HepG2 (cell line): ENCODE measurements around the gene ZNF282. TPM values are rescaled to one million over a fixed set of nuclear protein-coding genes. Genes with fewer than 3 reads are reported as not detected.

Experiments used
- ATAC-seq: fragments of 200-7000 bp; cut with Tn5 transposase; 3 replicates; pipeline ENCODE4 v1.9.1; 2020; ENCODE audit warnings: mild to moderate bottlenecking, moderate library complexity
- BruUV-seq: library from RNA; stranded (reverse); fragments of 400-500 nt; replicated peaks from 2 replicates; lab custom pipeline; 2021; lab: Mats Ljungman, UMichigan
- CTCF ChIA-PET: fragments of 300-600 bp; formaldehyde crosslinking; extraction: SDS; loops from one replicate; lab custom pipeline; 2021; ENCODE audit warnings: low total read pairs, inconsistent platforms, low intra/inter-chr PET ratio; lab: Yijun Ruan, JAX
- POLR2A ChIA-PET: fragments of 350-600 bp; sonication (Branson Sonifier 250); formaldehyde crosslinking; loops from one replicate; lab custom pipeline; 2020; ENCODE audit warnings: antibody characterized with exemption, inconsistent platforms; lab: Yijun Ruan, JAX
- DNase-seq: peaks from one replicate; pipeline ENCODE4 v3.0.0-alpha.2; 2015; ENCODE audit warnings: low spot score
- FAIRE-seq: peaks from 3 replicates; lab custom pipeline; 2011; peaks lifted over from hg19 to GRCh38; lab: Jason Lieb, UNC
- H2AFZ ChIP-seq: one replicate; pipeline ENCODE4 v1.6.1; 2011; ENCODE audit warnings: low read length, inconsistent platforms
- H3K27ac ChIP-seq: fragments of 300-600 bp; 3 replicates; pipeline ENCODE4 v1.8.0; 2011; ENCODE audit warnings: mixed run types, mild to moderate bottlenecking, mixed read lengths, low read length, inconsistent platforms; ENCODE audit not compliant: insufficient read depth; ENCODE audit errors: extremely low read length
- H3K27me3 ChIP-seq, 2 experiments: fragments of 200-600 bp in 1 of 2; 2 replicates in 1 of 2; 3 replicates in 1 of 2; pipeline versions ENCODE4 v1.6.0 to v1.8.0; 2011; ENCODE audit warnings: low read length in 2 of 2, mild to moderate bottlenecking in 2 of 2, moderate library complexity in 2 of 2, inconsistent platforms in 1 of 2; ENCODE audit not compliant: insufficient read depth in 2 of 2, control insufficient read depth in 1 of 2
- H3K36me3 ChIP-seq, 2 experiments: fragments of 200-600 bp in 1 of 2; replicated peaks in 1 of 2; 2 replicates in 1 of 2; 3 replicates in 1 of 2; pipeline versions ENCODE4 v1.5.1 to v1.8.0; 2011; ENCODE audit warnings: low read length in 2 of 2, inconsistent platforms in 1 of 2; ENCODE audit not compliant: insufficient read depth in 2 of 2, control insufficient read depth in 1 of 2
- H3K4me1 ChIP-seq: 2 replicates; pipeline ENCODE4 v1.5.1; 2012; ENCODE audit warnings: low read length, inconsistent platforms; ENCODE audit not compliant: insufficient read depth
- H3K4me2 ChIP-seq: 2 replicates; pipeline ENCODE4 v1.6.0; 2011; ENCODE audit warnings: low read depth, low read length, inconsistent platforms
- H3K4me3 ChIP-seq, 3 experiments: fragments of 200-600 bp in 1 of 3; sonication (generic), shearing (Covaris generic) in 1 of 3; replicated peaks in 1 of 3; 2 replicates each; pipeline ENCODE4 v1.5.1; 2011 to 2016; ENCODE audit warnings: low read length in 3 of 3, inconsistent platforms in 2 of 3, low read depth in 2 of 3, mild to moderate bottlenecking in 2 of 3, control low read depth in 1 of 3, mixed read lengths in 1 of 3; ENCODE audit not compliant: insufficient read depth in 1 of 3
- H3K79me2 ChIP-seq: one replicate; pipeline ENCODE4 v1.6.1; 2011; ENCODE audit warnings: low read length, inconsistent platforms; ENCODE audit not compliant: insufficient read depth
- H3K9ac ChIP-seq: 2 replicates; pipeline ENCODE4 v1.6.0; 2011; ENCODE audit warnings: mild to moderate bottlenecking, low read depth, low read length, inconsistent platforms; ENCODE audit not compliant: insufficient read depth
- H3K9me3 ChIP-seq: 2 replicates; pipeline ENCODE4 v1.5.1; 2012; ENCODE audit warnings: mild to moderate bottlenecking, low read length
- H4K20me1 ChIP-seq: 2 replicates; pipeline ENCODE4 v1.6.0; 2011; ENCODE audit warnings: inconsistent platforms, mild to moderate bottlenecking, low read length, moderate library complexity; ENCODE audit not compliant: insufficient read depth
- CTCF ChIP-seq: sonication (generic); formaldehyde crosslinking; IDR thresholded peaks from 2 replicates; pipeline ENCODE4 v1.5.0; 2020; ENCODE audit warnings: mild to moderate bottlenecking, missing genetic modification reagents, moderate library complexity
- FOSL2 ChIP-seq: sonication (generic); formaldehyde crosslinking; IDR thresholded peaks from 2 replicates; pipeline ENCODE4 v1.4.0; 2020; ENCODE audit warnings: missing genetic modification reagents
- GATAD1 ChIP-seq: IDR thresholded peaks from 2 replicates; pipeline ENCODE4 v1.6.1; 2016; ENCODE audit warnings: missing genetic modification reagents, missing compliant biosample characterization
- MBD4 ChIP-seq: IDR thresholded peaks from 2 replicates; pipeline ENCODE4 v1.6.1; 2012; ENCODE audit warnings: low read length, inconsistent platforms, borderline replicate concordance
- RORA ChIP-seq: sonication (generic); formaldehyde crosslinking; IDR thresholded peaks from 2 replicates; pipeline ENCODE4 v1.5.0; 2020; ENCODE audit warnings: mild to moderate bottlenecking, missing genetic modification reagents, moderate library complexity
- SMC3 ChIP-seq: IDR thresholded peaks from 2 replicates; pipeline ENCODE4 v1.6.1; 2011; ENCODE audit warnings: low read length, improper control_type of control experiment
- STAG1 ChIP-seq: sonication (generic); formaldehyde crosslinking; IDR thresholded peaks from 2 replicates; pipeline ENCODE4 v1.4.0; 2020; ENCODE audit warnings: missing genetic modification reagents
- ZNF441 ChIP-seq: sonication (generic); formaldehyde crosslinking; IDR thresholded peaks from 2 replicates; pipeline ENCODE4 v1.7.0; 2021; ENCODE audit warnings: missing genetic modification reagents, borderline replicate concordance
- WGBS: methylation state at CpG from one replicate; pipeline ENCODE4 v1.1.6; 2017; ENCODE audit warnings: low lambda C conversion rate; 5-methylcytosine and 5-hydroxymethylcytosine counted together
- in situ Hi-C: cut with HindIII; loops from 2 replicates; pipeline ENCODE4 v1.10.0; 2017; ENCODE audit warnings: low pct_unique_long_range_greater_than_20kb; ENCODE audit not compliant: extremely low pct_ligation_motif_present
- intact Hi-C: fragments of 100-400 bp; cut with micrococcal nuclease; formaldehyde crosslinking; loops from one replicate; pipeline ENCODE4 v1.10.0; 2022; ENCODE audit not compliant: unreplicated experiment
- polyA plus RNA-seq, 8 experiments: library from polyadenylated mRNA; depleted of rRNA in 3 of 8; stranded (reverse) in 7 of 8; unstranded in 1 of 8; fragments of >200 nt; fragmentation: Illumina TruSeq in 4 of 8; extraction: Trizol in 4 of 8; gene quantifications; 2 replicates each; pipeline versions ENCODE4 v1.2.1 to v1.2.3, GENCODE V29; 2011 to 2016; ENCODE audit warnings: low read depth in 4 of 8, missing spikeins in 1 of 8, mixed read lengths in 1 of 8; ENCODE audit not compliant: insufficient read depth in 1 of 8
- total RNA-seq, 5 experiments: library from RNA; depleted of rRNA; stranded (reverse); fragments of >200 nt; fragmentation: Illumina TruSeq; extraction: Trizol; gene quantifications; 2 replicates each; pipeline ENCODE4 v1.2.3, GENCODE V29; 2016; ENCODE audit warnings: low read depth in 1 of 5

ZNF282 gene
- total and polyA plus RNA-seq, 2 of the 13 experiments (the other 11 are each of a cell fraction or from before 2014, with no cell fraction given): 9.1 to 20.9 TPM

DNA sequence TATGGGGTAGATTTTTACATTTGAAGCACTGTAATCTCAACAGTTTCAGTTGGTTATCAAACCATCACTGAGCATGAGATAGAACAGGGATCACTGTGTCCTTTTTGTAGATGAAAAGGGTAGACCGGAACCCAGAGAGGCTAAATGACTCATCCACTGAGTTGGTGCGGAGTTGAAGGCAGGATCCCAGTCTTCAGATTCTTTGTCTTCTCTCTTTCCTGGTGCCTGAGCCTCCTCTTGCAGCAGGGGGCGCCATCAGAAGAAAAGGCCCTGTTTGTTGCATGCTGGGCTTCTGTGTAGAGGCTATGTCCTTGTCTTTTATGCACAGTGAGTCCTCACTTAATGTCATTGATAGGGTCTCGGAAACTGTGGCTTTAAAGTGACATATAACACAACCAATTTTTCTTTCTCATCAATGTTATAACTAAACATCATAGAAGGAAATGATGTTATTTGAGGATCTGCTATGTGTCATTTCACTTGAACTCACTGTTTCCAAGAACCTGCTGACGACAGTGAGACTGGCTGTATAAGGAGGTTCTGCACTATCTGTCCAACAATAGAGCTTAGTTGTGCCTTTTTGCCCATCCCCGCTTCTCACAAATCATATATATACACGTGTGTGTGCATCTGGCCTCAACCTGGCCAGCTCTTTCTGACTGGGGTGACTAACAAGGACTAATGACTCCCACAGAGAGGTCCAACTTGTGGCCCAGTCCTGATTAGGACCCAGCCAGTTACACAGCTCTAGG lies 14.3 kb downstream of the ZNF282 start:
- H3K9ac ChIP-seq: no peak overlapping the region
- no peak overlapping the region for H2AFZ ChIP-seq
- no peaks in the 10 kb centered on the region for H3K4me1 ChIP-seq
- POLR2A ChIA-PET: no interaction called here
- BruUV-seq: no TSS peak
- H3K27me3 ChIP-seq: no peaks in the 10 kb centered on the region
- TF ChIP-seq GATAD1 (CRISPR knock-in tag) (0 out of 2 replicates have a peak, but pooled peaks have one; percentile 15), STAG1 (CRISPR knock-in tag) (peak; percentile 38; the same call in 1 of the 2 replicates), SMC3 (peak; percentile 50; the same call in 1 of the 2 replicates), RORA (CRISPR knock-in tag) (no peak), CTCF (CRISPR knock-in tag) (peak; percentile 75), MBD4 (no peak), ZNF441 (CRISPR knock-in tag) (peak; percentile 94), FOSL2 (CRISPR knock-in tag) (0 out of 2 replicates have a peak, but pooled peaks have one; percentile 49)
- WGBS: 69% methylated on average over 7 of the region's 7 CpGs
- FAIRE-seq (no peak), DNase-seq (peak; percentile 44), ATAC-seq (peak; percentile 78)
- intact Hi-C loops (no loop called here), in situ Hi-C loops (no loop called here)
- CTCF ChIA-PET: no interaction called here
- peaks cover 2% of the 10 kb centered on the region for H3K79me2 ChIP-seq
- H3K9me3 ChIP-seq: no peaks in the 10 kb centered on the region
- no peak overlapping the region for H3K4me3 ChIP-seq
- H3K27ac ChIP-seq: no peak overlapping the region
- H3K4me2 ChIP-seq: no peak overlapping the region
- no peaks in the 10 kb centered on the region for H4K20me1 ChIP-seq
- H3K36me3 ChIP-seq: peaks cover 32 to 84% of the 10 kb centered on the region in 2 experiments
